Skin epidermis (tissue), 12 donors: ENCODE results near the gene STK39.
"Not testable (repeated sequence)": the region's sequence is repeated elsewhere in the genome, so short reads cannot be mapped to it uniquely, and the experiment has no call there.

Experiments
- H3K27ac ChIP-seq, 21 experiments: fragments of 200-600 bp; sonication (generic) in 11 of 21; one replicate each; pipeline ENCODE4 v1.5.0; 2020; ENCODE audit warnings: mild to moderate bottlenecking in 3 of 21, inconsistent platforms in 2 of 21, moderate library complexity in 2 of 21
- H3K4me3 ChIP-seq, 7 experiments: fragments of 200-600 bp; sonication (generic) in 2 of 7; one replicate each; pipeline ENCODE4 v1.5.0; 2020; ENCODE audit warnings: inconsistent platforms in 2 of 7, mild to moderate bottlenecking in 2 of 7, moderate library complexity in 1 of 7

The STK39 gene

DNA sequence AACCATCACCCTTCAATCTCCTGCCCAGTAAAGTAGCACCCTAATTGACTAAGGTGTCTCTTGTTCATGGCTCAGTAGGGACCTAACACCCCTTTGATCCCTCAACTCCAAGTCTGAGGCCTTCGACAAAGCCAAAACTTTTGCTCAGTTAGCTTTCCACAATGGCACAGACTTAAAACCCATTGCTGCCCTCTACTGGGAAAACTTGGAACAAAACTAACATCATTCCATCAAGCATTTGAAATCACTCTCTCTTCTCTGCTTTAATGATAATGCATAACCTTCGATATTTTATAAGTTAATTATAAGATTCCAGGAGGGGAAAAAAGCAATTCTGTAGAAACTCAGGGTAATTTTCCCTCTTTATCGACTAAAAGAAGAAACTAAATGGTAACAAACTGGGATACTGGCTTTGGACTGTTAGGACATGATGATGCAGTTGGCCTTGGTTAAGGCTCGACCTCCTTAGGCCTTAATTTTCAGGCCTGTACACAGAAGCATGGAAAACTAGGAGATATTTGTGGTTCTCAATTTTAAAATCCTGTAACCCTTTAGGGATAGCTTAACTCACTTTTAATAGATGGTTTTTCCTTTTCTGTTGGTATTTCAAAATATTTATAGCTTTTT lies 127.8 kb downstream of the STK39 start:
- Histone ChIP-seq H3K27ac (no peak overlapping the region), H3K4me3 (no peak overlapping the region)

DNA sequence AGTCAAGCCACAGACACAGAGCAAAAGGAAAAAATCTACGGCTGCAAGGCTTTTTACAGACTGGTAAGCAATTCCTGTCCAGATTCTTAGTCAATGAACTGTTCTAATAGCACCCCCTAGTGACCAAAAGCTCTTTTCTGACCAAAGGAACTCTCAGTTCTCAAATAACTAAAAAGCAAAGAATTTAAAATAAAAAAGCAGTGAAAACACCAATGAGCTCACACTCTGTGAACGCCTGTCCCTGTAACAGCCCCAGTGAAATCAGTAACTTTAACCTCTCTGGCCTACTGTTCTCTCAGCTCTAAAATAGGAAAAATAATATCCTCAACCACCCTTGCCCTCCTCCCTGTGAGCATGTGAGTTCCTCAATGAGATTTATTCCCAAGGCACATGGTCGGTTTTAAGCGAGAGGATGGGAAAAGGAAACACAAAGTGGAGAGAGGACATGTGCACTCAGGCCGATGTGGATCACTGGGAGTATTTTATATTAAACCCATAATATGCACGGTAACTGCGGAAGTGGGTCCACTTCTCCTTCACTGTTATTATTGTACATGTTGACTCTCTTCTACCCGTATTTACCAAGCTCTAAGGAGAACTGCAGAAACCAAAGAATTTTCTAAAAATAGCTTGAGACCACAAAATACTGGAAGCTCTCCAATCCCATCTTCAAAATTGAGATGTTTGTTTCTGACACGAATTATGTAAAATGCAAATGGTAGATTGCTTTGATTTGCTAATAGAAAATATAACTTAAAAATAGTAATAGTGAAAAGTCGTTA lies 128.5 kb downstream of the STK39 start:
- H3K4me3 ChIP-seq: no peak overlapping the region
- H3K27ac ChIP-seq: no peak overlapping the region

DNA sequence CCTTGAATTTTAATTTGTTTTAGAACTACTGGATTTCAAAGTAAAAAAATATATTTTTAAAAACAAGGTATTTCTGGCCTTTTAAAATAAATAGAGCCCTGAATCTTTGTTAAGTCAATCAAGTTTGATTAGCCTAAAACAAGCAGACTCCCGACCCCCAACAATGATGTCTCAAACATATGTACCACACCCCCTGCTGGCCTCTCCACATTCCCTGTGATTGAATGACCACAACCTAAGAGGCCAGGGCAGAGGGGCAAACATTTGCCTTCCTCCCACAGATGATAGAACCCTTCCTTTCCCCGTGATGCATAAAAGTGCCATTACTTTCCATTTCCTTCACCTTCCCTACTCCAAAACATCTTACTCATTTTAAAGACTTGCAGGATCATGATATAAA lies 130.9 kb downstream of the STK39 start:
- Histone ChIP-seq H3K4me3 (no peak overlapping the region), H3K27ac (no peak overlapping the region)

DNA sequence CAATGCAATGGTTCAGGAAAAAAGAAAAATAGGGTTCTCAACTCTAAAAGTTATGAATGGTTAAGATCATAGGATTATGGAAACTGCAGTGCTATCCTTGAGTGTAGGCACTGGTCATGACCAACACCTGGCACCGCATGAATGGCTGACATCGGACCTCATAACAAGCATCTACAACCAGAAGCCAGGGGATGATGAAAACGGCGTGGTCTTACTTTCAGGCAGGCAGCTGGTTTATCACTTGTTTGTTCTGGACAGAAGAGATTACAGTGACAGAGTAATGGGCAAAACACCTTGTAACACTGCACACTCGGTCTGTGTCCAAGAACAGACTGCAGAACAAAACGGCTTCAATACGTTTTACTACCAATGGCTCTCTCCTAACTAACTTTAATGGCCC lies 132.8 kb downstream of the STK39 start:
- Histone ChIP-seq H3K27ac (no peak overlapping the region), H3K4me3 (no peak overlapping the region)

DNA sequence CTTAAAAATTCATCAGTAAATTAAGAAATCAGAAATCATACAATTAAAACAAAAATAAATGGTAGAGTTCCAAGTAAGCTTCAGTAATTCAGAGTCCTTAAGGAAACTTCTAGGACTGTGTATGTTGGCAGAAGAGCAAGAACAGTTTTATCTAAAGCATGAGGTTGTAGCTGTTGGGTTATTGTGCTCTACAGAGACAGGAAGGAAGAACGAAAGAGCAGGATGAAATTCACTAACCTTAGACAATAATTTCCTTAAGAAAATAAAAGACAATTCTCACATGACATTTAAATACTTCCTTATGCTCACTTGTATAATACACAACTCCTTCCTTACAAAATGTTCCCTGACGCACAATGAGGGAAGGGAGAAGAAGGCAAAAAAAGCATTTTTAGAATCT lies 133.4 kb downstream of the STK39 start:
- Histone ChIP-seq H3K27ac (no peak overlapping the region), H3K4me3 (no peak overlapping the region)

DNA sequence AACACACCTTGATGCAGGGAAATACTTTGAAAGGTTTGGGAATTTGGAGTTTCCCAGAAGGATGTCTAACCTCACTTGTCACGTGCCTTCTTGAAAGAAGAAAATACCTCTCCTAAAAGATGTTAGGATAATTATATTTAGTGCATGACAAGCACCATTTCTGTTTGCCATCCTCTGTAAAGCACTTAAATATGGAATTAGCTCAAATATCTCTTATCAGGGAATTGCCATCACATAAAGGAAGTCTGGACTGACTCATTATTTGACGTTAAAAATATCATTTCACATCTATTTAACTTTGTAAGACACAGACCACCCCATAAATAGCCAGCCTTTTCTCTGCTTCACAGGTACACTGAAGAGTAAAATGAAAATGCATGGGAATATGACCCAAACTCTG lies 140.1 kb downstream of the STK39 start:
- no peak overlapping the region for H3K27ac ChIP-seq
- no peak overlapping the region for H3K4me3 ChIP-seq

DNA sequence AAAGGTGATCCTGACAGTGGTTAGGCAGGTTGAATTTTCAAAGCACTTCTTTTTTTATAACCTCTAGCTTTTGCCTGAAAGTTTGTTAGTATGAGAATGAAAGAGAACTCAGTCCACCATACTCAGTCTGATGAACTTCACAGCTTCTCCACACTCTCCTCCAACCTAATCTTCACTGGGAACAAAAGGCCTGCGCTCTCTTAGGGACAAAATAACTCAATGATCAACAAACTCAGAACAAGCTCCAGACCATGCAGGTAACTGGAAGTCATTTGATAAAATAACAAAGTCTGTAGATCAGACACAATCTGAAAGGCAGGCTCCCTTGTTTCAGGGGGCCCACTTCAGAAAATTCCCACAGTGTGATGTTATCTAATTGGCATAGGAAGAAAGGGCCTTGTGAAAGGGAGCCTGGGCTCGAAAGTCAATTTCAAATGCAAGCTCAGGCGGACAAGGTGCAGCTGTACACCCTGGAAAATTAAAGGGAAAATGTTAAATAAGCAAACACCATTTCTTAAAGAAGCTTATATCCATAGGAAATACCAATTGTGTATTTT lies 142.2 kb downstream of the STK39 start:
- H3K27ac ChIP-seq: no peak overlapping the region
- no peak overlapping the region for H3K4me3 ChIP-seq

DNA sequence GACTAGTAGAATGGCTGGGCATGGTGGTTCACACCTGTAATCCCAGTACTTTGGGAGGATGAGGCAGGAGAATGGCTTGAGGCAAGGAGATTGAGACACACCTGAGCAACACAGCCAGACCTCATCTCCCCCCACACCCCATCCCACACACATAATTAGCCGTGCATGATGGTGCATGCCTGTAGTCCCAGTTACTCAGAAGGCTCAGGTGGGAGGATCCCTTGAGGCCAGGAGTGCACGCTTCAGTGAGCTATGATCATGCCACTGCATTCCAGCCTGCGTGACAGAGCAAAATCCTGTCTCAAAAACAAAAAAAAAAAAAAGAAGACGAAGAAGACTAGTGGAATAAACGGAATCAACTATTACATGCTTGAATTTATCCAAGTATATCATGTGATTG lies 150.0 kb downstream of the STK39 start:
- H3K27ac ChIP-seq: no peak overlapping the region
- H3K4me3 ChIP-seq: no peak overlapping the region

DNA sequence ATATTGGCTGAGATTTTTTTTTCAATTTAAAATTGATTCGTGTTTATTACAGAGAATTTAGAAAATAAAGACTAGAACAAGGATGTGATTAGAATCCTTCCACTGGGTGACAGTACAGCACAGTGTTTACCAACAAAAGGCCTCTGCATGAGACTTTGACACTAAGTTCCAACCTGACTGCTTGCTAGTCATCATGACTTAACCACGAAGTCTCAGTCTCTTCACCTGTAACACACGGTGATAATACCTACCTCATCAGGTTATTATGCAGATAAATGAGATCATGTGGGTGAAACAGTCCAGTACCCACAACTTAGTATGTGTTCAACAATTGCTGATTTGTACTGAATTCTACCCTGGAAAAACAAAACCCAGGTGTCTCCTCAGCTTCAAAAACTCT lies 151.2 kb downstream of the STK39 start:
- Histone ChIP-seq H3K27ac (no peak overlapping the region), H3K4me3 (no peak overlapping the region)

DNA sequence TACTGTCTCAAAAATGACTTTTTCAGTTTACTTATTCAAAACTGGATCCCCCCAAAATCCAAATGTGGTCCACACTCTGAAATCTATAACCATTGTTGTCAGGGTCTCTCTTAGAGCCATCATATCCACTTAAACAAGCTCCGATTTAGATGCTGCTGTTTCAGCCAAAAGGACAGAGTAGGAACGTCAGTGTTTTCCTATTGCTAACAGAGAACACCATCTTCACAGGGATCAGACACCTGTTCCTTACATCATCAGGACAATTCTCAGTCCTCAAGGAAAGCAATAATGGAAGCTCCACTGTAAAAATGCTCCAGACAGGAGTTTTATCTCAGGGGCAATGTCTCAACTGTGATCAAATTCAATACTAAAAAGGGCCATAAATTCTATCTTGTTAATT lies 155.4 kb downstream of the STK39 start:
- Histone ChIP-seq H3K27ac (no peak overlapping the region), H3K4me3 (no peak overlapping the region)

DNA sequence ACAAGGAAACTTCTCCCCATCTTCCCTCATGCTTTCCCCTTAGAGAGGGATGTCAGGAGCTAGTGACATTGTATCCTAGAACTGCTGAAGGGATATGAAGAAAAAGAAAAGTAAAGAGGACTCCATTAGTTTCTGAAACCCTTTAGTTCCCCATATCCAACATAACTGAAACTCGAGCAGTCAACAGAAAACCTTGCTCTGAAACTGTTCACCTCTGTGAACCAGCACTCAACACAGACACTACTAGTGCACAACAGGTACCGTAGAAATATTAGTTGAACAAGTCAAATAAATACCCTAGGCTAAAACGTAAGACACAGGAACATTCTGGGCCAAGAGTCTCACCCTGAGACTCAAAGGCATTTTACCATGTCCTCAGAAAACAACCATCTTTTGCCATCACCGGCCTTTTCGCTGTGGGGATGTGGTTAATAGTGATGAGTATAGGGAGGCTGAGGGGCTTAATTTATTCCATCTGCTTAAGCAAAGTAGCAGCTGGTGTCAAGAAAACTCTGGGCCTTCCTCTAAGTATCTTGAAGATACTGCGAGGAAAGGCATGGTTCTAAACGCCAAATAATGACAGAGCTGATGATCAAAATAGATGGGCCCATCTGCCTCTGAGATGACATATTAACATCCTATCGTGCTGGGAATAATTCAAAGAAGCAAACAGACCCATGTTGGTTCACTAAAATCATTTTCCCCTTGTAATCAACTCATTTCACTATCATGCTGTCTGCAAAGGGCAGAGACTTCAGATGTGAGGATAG lies 156.8 kb downstream of the STK39 start:
- H3K27ac ChIP-seq: no peak overlapping the region
- no peak overlapping the region for H3K4me3 ChIP-seq

DNA sequence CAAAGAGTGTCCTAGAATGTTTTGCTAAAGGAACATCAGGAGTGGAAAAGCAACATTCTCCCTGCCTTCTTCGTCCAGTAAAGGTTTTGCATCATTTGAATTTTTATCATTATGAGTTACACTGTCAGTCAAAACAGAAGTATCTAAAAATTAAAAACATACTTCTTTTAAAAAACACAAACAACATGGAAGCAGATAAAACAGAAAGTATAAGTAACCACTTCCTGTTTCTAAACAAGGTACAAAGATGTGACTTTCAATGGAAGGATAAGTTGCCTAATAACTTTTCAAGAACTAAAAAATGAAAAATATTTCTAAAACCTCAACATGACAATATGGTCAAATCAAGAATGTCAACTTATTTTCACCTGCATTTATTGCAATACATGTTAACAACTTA lies 158.2 kb downstream of the STK39 start:
- no peak overlapping the region for H3K4me3 ChIP-seq
- no peak overlapping the region for H3K27ac ChIP-seq

DNA sequence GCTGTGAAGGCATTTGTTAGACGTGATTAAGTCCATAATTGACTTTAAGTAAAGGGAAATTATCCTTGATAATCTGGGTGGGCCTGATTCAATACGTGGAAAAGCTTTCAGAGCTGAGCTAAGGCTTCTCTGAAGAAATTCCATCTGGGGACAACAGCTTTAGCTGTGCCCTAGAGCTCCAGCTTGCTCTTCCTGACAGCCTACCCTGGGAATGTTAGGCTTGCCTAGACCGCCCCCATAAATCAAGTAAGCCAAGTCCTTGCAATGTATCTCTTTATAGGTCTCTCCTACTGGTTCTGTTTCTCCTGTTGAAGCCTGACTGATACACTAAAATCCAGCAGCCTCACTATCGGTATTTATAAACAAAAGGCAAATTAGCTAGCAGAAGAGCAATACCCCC lies 160.0 kb downstream of the STK39 start:
- no peak overlapping the region for H3K4me3 ChIP-seq
- H3K27ac ChIP-seq: no peak overlapping the region

DNA sequence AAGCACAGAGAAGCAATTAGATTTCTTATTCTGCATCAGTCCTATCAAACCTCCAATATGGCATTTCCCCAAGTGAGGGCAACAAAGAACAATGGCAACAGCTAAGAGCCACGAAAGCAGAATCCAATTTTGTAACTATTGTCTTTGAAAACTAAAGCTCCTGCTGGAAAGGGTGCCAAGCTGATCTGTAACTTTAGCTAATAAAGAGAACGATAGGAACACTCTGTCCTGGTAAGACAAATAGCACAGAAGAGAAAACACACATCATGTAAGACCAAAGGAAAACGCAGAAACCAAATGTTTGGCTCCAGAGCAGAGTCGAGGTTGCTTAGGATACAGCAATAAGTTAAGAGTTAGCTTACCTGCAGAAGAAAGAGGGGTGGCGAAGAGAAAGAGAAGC lies 160.5 kb downstream of the STK39 start:
- H3K4me3 ChIP-seq: no peak overlapping the region
- H3K27ac ChIP-seq: no peak overlapping the region

DNA sequence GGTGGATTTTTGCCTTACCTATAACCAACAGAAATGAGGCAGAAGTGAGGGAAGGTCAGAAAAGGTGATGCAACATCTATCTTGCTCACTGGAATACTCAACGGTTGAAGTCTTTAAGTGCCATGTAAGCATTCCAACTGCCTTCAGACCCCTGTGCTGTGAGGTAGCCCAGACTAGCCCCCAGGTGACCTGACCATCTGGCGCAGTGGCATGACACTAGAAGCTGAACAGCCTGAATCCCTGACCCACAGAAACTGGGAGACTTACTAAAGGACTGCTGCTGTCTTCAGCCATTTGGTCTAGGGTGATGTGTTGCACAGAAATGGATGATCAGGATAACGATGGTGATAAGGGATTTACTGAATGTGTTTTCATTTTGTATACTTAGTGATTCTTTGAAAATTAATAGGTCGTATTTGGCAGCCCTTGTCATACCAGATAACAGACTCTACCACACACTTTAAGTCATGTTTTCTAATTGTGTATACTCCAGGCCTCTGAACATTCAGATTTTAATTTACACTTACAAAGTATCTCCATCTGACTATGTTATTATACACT lies 161.5 kb downstream of the STK39 start:
- H3K27ac ChIP-seq: no peak overlapping the region
- H3K4me3 ChIP-seq: no peak overlapping the region

DNA sequence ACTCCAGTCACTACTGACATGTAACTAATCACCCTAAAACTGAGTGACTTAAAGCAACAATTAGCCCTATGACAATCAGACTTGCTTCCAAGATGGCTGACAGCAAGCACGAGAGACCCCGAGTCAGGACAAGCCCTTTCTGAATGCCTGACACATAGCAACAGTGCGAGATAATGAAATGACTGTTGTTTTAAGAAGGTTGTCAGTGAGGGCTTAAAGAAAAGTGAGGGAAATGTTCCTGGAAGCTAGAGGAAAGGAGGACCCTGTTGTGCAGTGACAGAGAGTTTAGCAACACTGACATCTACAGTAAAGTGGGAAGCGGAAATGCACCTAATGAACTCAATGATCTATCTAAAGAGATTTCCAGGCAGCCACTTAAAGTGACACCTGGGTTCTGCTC lies 163.1 kb downstream of the STK39 start:
- H3K27ac ChIP-seq: no peak overlapping the region
- no peak overlapping the region for H3K4me3 ChIP-seq

DNA sequence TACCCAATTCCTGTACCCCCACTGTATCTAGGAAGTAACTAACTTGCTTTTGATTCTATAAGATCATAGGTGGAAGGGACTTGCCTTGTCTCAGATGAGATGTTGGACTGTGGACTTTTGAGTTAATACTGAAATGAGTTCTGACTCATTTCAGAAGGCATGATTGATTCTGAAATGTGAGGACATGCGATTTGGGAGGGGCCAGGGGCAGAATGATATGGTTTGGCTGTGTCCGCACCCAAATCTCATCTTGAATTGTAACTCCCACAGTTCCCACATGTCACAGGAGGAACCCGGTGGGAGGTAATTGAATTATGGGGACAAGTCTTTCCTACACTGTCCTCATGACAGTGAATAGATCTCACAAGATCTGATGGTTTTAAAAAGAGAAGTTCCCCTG lies 165.9 kb downstream of the STK39 start:
- H3K27ac ChIP-seq, H3K4me3 ChIP-seq: not testable (repeated sequence)

DNA sequence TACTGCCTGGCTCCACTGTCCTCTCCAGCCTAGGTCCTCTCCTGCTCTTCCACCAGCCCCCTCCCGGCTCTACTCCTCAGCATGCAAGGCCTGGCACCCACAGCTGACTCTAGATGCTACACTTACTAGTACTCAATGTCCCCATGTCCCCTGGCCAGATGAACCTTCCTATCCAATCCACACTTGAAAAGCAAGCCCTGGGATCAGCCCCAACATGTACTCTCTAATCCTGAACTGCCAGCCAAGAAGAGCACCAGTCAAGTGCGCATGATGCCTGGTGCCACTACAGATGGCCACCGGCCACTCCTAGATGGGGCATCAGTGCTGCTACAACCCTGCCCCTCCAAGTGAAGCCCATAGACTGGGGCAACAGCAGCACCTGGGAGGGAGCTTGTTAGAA lies 168.2 kb downstream of the STK39 start:
- H3K27ac ChIP-seq: no peak overlapping the region
- no peak overlapping the region for H3K4me3 ChIP-seq

DNA sequence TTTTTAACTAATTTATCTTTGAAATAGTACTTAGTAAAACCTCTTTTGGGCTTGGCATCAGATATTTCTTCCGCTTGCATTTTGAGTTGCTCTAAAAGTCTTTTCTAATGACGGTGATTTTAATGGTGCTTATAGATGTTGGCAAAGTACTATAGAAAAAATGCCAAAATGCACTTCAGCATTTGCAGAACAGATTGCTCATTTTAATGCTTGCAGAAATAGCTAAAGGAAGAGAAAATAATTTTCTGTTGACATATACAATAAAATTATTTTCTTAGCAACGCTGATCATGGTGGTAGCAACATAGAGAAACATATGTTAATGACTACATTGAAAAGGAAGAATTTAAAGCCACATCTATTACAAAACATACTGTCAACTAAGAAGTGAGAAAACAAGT lies 170.7 kb downstream of the STK39 start:
- no peak overlapping the region for H3K4me3 ChIP-seq
- no peak overlapping the region for H3K27ac ChIP-seq

DNA sequence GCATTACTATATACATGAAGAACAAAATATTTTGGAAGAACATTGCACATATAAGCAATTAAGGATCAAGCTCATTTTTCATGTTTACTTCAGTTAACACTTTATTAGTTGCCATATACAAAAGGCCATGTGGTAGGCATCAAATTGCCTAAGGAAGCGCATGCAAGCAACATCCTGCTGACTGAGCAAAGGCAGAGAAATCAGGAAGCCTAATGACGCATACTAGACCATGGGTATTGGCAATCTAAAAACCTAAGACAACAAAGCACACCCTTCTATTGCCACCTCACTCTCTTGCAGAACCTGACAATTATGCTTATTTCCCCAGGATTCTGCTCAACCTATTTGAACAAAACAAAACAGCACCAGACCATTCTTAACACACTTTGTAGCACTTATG lies 171.9 kb downstream of the STK39 start:
- H3K27ac ChIP-seq: no peak overlapping the region
- H3K4me3 ChIP-seq: no peak overlapping the region
